Cerebellar cortex (tissue), 1 donor: ENCODE data around the gene HAUS3.

ENCODE experiments used
- DNase-seq: peaks from one replicate; pipeline ENCODE4 v3.0.0-alpha.2; 2015; ENCODE audit warnings: low spot score

HAUS3 gene

GRCh38 chr4:2241410-2242353, at the start of gene HAUS3, which contains the start of gene POLN:
Gene HAUS3 (minus strand): TSS chr4:2242121. CDS start chr4:2240946, 1,175 bp downstream.
Gene POLN (minus strand): TSS chr4:2242121. CDS start chr4:2229231, 12,890 bp downstream.
- DNase-seq, result peak; percentile 96

- DNase-seq, result peak; percentile 44
Measured at GRCh38 chr4:2290974-2291704, 49.2 kb upstream of the HAUS3 start.

- no peak for DNase-seq
Measured at GRCh38 chr4:2290488-2290887, 48.6 kb upstream of the HAUS3 start.

GRCh38 chr4:2289955-2290333, 48.0 kb upstream of the HAUS3 start:
- DNase-seq, result no peak

- DNase-seq, result no peak
Measured at GRCh38 chr4:2289311-2289954, 47.5 kb upstream of the HAUS3 start.

GRCh38 chr4:2288051-2288541, 46.2 kb upstream of the HAUS3 start:
- DNase-seq, result no peak

GRCh38 chr4:2287594-2287915, 45.6 kb upstream of the HAUS3 start:
- no peak for DNase-seq

GRCh38 chr4:2286904-2287593, 45.1 kb upstream of the HAUS3 start:
- no peak for DNase-seq

GRCh38 chr4:2285613-2286381, 43.9 kb upstream of the HAUS3 start:
- no peak for DNase-seq

GRCh38 chr4:2284934-2285612, 43.2 kb upstream of the HAUS3 start:
- DNase-seq, result no peak

GRCh38 chr4:2284161-2284933, 42.4 kb upstream of the HAUS3 start:
- DNase-seq, result no peak

- DNase-seq, result no peak
Measured at GRCh38 chr4:2283199-2283711, 41.3 kb upstream of the HAUS3 start.

- no peak for DNase-seq
Measured at GRCh38 chr4:2281575-2282343, 39.8 kb upstream of the HAUS3 start.

- DNase-seq, result peak; percentile 52
Measured at GRCh38 chr4:2280531-2281300, 38.8 kb upstream of the HAUS3 start.

- no peak for DNase-seq
Measured at GRCh38 chr4:2277956-2278355, 36.0 kb upstream of the HAUS3 start.

GRCh38 chr4:2276581-2277325, 34.8 kb upstream of the HAUS3 start:
- DNase-seq, result peak; percentile 77
